ENCODE measurements around the gene AGK. TPM values are rescaled to one million over a fixed set of nuclear protein-coding genes. Genes with fewer than 3 reads are reported as not detected.
A peak's percentile ranks its signal among the peaks of the same experiment; 100 is the strongest.
"Not testable (repeated sequence)": the region's sequence is repeated elsewhere in the genome, so short reads cannot be mapped to it uniquely, and the experiment has no call there.

The AGK gene
- total RNA-seq, 2 donors from 2014 or later: 18.0 to 18.5 TPM

- intact Hi-C loops (cut with DNase I, micrococcal nuclease): no loop called here
- peak; percentile 87 for ATAC-seq
- DNase-seq: peak; percentile 40 to 43
These were observed 113.2 kb downstream of the AGK start for GRCh38 chr7:141664450-141664849.

GRCh38 chr7:141665208-141666035 lies 114.2 kb downstream of the AGK start:
- DNase-seq (no peak), ATAC-seq (no peak)
- intact Hi-C loops (cut with DNase I, micrococcal nuclease): no loop called here

- DNase-seq (no peak), ATAC-seq (no peak)
- intact Hi-C loops (cut with DNase I, micrococcal nuclease): no loop called here
These were observed 114.9 kb downstream of the AGK start for GRCh38 chr7:141666071-141666470.

- no peak for ATAC-seq
- intact Hi-C loops (cut with DNase I, micrococcal nuclease): no loop called here
- DNase-seq: no peak
These were observed 117.6 kb downstream of the AGK start for GRCh38 chr7:141668853-141669252.

GRCh38 chr7:141671705-141672496 lies 120.7 kb downstream of the AGK start:
- DNase-seq: no peak
- no peak for ATAC-seq
- intact Hi-C loops (cut with DNase I, micrococcal nuclease): no loop called here

- no peak for ATAC-seq
- DNase-seq: no peak
- intact Hi-C loops (cut with DNase I, micrococcal nuclease): no loop called here
These were observed 122.1 kb downstream of the AGK start for GRCh38 chr7:141673346-141673745.

- intact Hi-C loops (cut with DNase I, micrococcal nuclease): no loop called here
- ATAC-seq (no peak), DNase-seq (no peak)
These were observed 123.0 kb downstream of the AGK start for GRCh38 chr7:141674171-141674671.

- ATAC-seq: no peak
- DNase-seq: no peak
- intact Hi-C loops (cut with DNase I, micrococcal nuclease): no loop called here
These were observed 123.5 kb downstream of the AGK start for GRCh38 chr7:141674702-141675101.

- intact Hi-C loops (cut with DNase I, micrococcal nuclease): no loop called here
- DNase-seq (no peak), ATAC-seq (no peak)
These were observed 124.4 kb downstream of the AGK start for GRCh38 chr7:141675436-141676215.

- ATAC-seq: no peak
These were observed 125.4 kb downstream of the AGK start for GRCh38 chr7:141676618-141677017.

GRCh38 chr7:141679014-141679413 lies 127.8 kb downstream of the AGK start:
- ATAC-seq (no peak), DNase-seq (no peak)
- intact Hi-C loops (cut with DNase I, micrococcal nuclease): no loop called here

More at GRCh38 chr7:141676618-141677017, 125.4 kb downstream of the AGK start:
- no peak for DNase-seq
- intact Hi-C loops (cut with DNase I, micrococcal nuclease): no loop called here

- ATAC-seq (no peak), DNase-seq (no peak)
- intact Hi-C loops (cut with DNase I, micrococcal nuclease): no loop called here
These were observed 134.2 kb downstream of the AGK start for GRCh38 chr7:141685285-141686023.

GRCh38 chr7:141686074-141686473 lies 134.9 kb downstream of the AGK start:
- DNase-seq: no peak

GRCh38 chr7:141686670-141687069 lies 135.5 kb downstream of the AGK start:
- DNase-seq: no peak
- ATAC-seq: no peak
- intact Hi-C loops (cut with DNase I, micrococcal nuclease): no loop called here

More at GRCh38 chr7:141686074-141686473, 134.9 kb downstream of the AGK start:
- ATAC-seq: no peak
- intact Hi-C loops (cut with DNase I, micrococcal nuclease): no loop called here

GRCh38 chr7:141688043-141688442 lies 136.8 kb downstream of the AGK start:
- no peak for ATAC-seq
- intact Hi-C loops (cut with DNase I, micrococcal nuclease): no loop called here
- DNase-seq: no peak

- ATAC-seq; DNase-seq; intact Hi-C loops (cut with DNase I, micrococcal nuclease): not testable (repeated sequence)
These were observed 138.0 kb downstream of the AGK start for GRCh38 chr7:141689072-141689825.

GRCh38 chr7:141691540-141691939 lies 140.3 kb downstream of the AGK start:
- DNase-seq (no peak), ATAC-seq (no peak)
- intact Hi-C loops (cut with DNase I, micrococcal nuclease): no loop called here

- intact Hi-C loops (cut with DNase I, micrococcal nuclease): no loop called here
- no peak for DNase-seq
- no peak for ATAC-seq
These were observed 140.8 kb downstream of the AGK start for GRCh38 chr7:141691961-141692360.
